GM19455 (cell line): ENCODE results near the gene ATP7B.
A peak's percentile ranks its signal among the peaks of the same experiment; 100 is the strongest.
"Not testable (repeated sequence)": the region's sequence is repeated elsewhere in the genome, so short reads cannot be mapped to it uniquely, and the experiment has no call there.

Source experiments
- ATAC-seq: cut with Tn5 transposase; IDR thresholded peaks from one replicate; pipeline ENCODE4 v1.9.1; 2021; ENCODE audit not compliant: unreplicated experiment

ATP7B gene

GRCh38 chr13:52010890-52011631 lies at the start of gene ATP7B:
Gene ATP7B, minus strand, starts transcription at chr13:52011450. Its CDS starts 113 bp downstream, at chr13:52011337.
- peak; percentile 13 for ATAC-seq

- ATAC-seq, result no peak
These were observed 42.2 kb upstream of the ATP7B start for GRCh38 chr13:52053460-52053859.

GRCh38 chr13:52051400-52051799 lies 40.1 kb upstream of the ATP7B start:
- ATAC-seq, result no peak

GRCh38 chr13:52048516-52048915 lies 37.3 kb upstream of the ATP7B start:
- ATAC-seq, result no peak

- ATAC-seq, result no peak
These were observed 36.2 kb upstream of the ATP7B start for GRCh38 chr13:52047463-52047862.

- no peak for ATAC-seq
These were observed 32.4 kb upstream of the ATP7B start for GRCh38 chr13:52043675-52044074.

- ATAC-seq, result no peak
These were observed 24.8 kb upstream of the ATP7B start for GRCh38 chr13:52036037-52036436.

GRCh38 chr13:52034616-52035226 lies 23.5 kb upstream of the ATP7B start:
- no peak for ATAC-seq

GRCh38 chr13:52033039-52033438 lies 21.8 kb upstream of the ATP7B start:
- ATAC-seq, result no peak

GRCh38 chr13:52030401-52030800 lies 19.2 kb upstream of the ATP7B start:
- ATAC-seq, result not testable (repeated sequence)

- no peak for ATAC-seq
These were observed 18.3 kb upstream of the ATP7B start for GRCh38 chr13:52029569-52029968.

GRCh38 chr13:52027832-52028231 lies 16.6 kb upstream of the ATP7B start:
- ATAC-seq, result no peak

GRCh38 chr13:52026246-52026626 lies 15.0 kb upstream of the ATP7B start:
- no peak for ATAC-seq

- ATAC-seq, result no peak
These were observed 14.4 kb upstream of the ATP7B start for GRCh38 chr13:52025475-52026245.

- no peak for ATAC-seq
These were observed 13.2 kb upstream of the ATP7B start, which contains the start of gene UTP14C for GRCh38 chr13:52024481-52024880. Gene UTP14C, plus strand, starts transcription at chr13:52024691. Its CDS starts 4,114 bp downstream, at chr13:52028805.

- ATAC-seq, result no peak
These were observed 11.1 kb upstream of the ATP7B start for GRCh38 chr13:52022356-52022755.

GRCh38 chr13:52020191-52020590 lies 8.9 kb upstream of the ATP7B start:
- no peak for ATAC-seq

GRCh38 chr13:52016296-52016695 lies 5.0 kb upstream of the ATP7B start:
- ATAC-seq, result no peak

GRCh38 chr13:52012512-52012836 lies 1.2 kb upstream of the ATP7B start:
- no peak for ATAC-seq

- peak; percentile 99 for ATAC-seq
These were observed 622 bp upstream of the ATP7B start, which contains the start of gene ALG11 for GRCh38 chr13:52011632-52012511. Gene ALG11, plus strand, starts transcription at chr13:52012398. Its CDS starts 21 bp downstream, at chr13:52012419.

- ATAC-seq, result no peak
These were observed 1.3 kb downstream of the ATP7B start for GRCh38 chr13:52009946-52010345.
